ENCODE data around the gene ADCY5.

DNA sequence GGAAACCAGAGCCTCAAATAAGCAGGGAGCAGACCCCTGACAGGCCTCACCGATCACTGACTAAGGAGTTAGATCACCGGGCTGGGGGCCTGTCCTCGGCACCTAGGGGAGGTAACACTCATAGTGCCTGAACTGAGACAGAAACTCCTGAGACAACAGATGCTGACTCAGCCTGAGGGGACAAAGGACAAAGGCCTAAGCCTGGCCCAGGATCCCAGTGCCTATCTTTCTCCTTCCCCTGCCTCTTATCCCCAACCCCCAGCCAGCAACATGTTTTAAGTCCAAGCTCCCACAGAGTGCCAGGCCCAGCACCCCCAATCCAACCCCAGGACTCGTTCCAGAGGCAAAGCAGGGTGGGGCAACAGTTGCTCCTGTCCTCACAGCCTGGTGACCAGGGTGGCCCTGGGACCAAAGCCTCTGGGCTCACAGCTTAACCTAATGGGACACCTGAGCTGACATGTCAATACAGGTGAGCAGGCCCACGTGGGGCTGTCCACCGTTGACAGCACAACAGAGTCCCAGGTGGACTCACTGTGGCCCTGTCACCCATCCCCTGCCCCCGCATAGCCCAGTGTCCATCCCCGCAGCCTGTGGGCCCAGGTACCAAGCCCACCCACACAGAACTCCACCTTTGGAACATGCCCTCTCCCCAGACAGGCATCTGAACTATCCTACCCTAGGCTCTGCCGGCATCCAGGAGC lies 37.4 kb downstream of the ADCY5 start:
- TF ChIP-seq EZH2 (IDR thresholded peaks at IDR 0.05; ENCODE audit: borderline replicate concordance, low read depth, low read length, severe bottlenecking): no peak
- TF ChIP-seq, protein P1, sequence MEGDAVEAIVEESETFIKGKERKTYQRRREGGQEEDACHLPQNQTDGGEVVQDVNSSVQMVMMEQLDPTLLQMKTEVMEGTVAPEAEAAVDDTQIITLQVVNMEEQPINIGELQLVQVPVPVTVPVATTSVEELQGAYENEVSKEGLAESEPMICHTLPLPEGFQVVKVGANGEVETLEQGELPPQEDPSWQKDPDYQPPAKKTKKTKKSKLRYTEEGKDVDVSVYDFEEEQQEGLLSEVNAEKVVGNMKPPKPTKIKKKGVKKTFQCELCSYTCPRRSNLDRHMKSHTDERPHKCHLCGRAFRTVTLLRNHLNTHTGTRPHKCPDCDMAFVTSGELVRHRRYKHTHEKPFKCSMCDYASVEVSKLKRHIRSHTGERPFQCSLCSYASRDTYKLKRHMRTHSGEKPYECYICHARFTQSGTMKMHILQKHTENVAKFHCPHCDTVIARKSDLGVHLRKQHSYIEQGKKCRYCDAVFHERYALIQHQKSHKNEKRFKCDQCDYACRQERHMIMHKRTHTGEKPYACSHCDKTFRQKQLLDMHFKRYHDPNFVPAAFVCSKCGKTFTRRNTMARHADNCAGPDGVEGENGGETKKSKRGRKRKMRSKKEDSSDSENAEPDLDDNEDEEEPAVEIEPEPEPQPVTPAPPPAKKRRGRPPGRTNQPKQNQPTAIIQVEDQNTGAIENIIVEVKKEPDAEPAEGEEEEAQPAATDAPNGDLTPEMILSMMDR (IDR thresholded peaks at IDR 0.05; ENCODE audit: borderline replicate concordance, extremely low read depth, low read length, poor library complexity, severe bottlenecking): no peak
